Activated CD4-positive, alpha-beta memory T cell treated with anti-CD3 and anti-CD28 coated beads for 36 hours (primary cell): ENCODE measurements around the gene SMG6. TPM values are rescaled to one million over a fixed set of nuclear protein-coding genes. Genes with fewer than 3 reads are reported as not detected.
A peak's percentile ranks its signal among the peaks of the same experiment; 100 is the strongest.
"Not testable (repeated sequence)": the region's sequence is repeated elsewhere in the genome, so short reads cannot be mapped to it uniquely, and the experiment has no call there.

Experiments used
- CTCF ChIA-PET: fragments of 350-600 bp; sonication (Branson Sonifier 250); formaldehyde crosslinking; loops from one replicate; lab custom pipeline; 2021; ENCODE audit warnings: antibody characterized with exemption, inconsistent platforms; lab: Charles Lee
- POLR2A ChIA-PET: fragments of 350-600 bp; sonication (Branson Sonifier 250); formaldehyde crosslinking; loops from one replicate; lab custom pipeline; 2021; ENCODE audit warnings: antibody characterized with exemption; lab: Charles Lee
- DNase-seq: peaks from one replicate; pipeline ENCODE4 v3.0.0-alpha.2; 2020
- H3K27ac Mint-ChIP-seq: one replicate; pipeline ENCODE4 v1.8.0; 2021; ENCODE audit warnings: mixed read lengths
- H3K27me3 Mint-ChIP-seq: one replicate; pipeline ENCODE4 v1.8.0; 2021; ENCODE audit warnings: mixed read lengths
- H3K36me3 Mint-ChIP-seq: one replicate; pipeline ENCODE4 v1.8.0; 2021; ENCODE audit warnings: mixed read lengths
- H3K4me1 Mint-ChIP-seq: one replicate; pipeline ENCODE4 v1.8.0; 2021; ENCODE audit warnings: low read depth, mixed read lengths
- H3K4me3 Mint-ChIP-seq: one replicate; pipeline ENCODE4 v1.8.0; 2021; ENCODE audit warnings: mild to moderate bottlenecking, mixed read lengths
- H3K9me3 Mint-ChIP-seq: one replicate; pipeline ENCODE4 v1.8.0; 2021; ENCODE audit warnings: mixed read lengths
- intact Hi-C: fragments of 100-400 bp; cut with micrococcal nuclease; formaldehyde crosslinking; loops from one replicate; pipeline ENCODE4 v1.15.1; 2023
- total RNA-seq, 2 experiments: library from RNA; stranded (reverse); gene quantifications; one replicate each; pipeline ENCODE4 v1.2.3, GENCODE V29; 2021

Gene SMG6
- total RNA-seq, 2 experiments from 2014 or later, result 17.2 to 20.3 TPM

DNA sequence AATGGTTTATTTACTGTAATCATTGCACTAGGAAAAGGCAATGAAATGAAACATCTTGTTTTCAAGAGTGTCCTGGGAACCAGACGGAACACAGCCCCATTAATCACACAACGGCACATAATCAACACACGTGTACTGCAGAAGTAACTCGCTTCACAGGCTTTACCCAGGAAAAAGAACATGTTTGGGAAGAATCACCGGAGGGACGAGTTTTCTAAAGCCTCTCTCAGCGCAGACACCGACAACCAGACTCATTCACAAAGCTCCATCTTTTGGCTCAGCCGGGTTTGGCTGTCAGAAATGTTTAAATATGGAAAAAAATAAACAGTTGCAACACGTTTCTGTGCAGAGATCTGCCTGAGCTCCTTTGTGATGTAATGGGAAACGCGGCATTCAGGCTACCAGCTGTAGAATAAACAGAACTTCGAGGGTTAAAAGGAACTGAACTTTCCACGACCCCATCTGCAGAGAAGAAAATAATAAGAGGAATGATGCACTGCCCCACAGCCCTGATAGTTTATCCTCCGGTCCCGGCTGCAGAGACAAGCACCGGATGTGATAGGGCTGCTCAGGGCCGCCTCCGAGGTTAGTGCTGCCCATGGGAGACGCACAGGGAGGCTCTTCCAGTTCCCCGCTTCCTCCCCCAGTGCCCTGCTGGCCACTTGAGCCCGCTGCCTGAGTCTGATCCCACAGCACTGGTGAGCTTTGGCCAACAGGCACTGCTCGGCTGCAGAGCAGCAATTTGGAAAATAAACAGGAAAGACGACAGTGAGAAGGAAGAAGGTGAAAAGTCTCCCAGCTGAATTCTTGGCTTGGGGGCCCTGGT is 128.9 kb downstream of the SMG6 start:
- Mint-ChIP-seq H3K4me3 (no peak overlapping the region), H3K27me3 (no peaks in the 10 kb centered on the region), H3K4me1 (no peaks in the 10 kb centered on the region), H3K36me3 (peaks cover 12% of the 10 kb centered on the region), H3K9me3 (no peaks in the 10 kb centered on the region), H3K27ac (no peak overlapping the region)
- ChIA-PET CTCF (interaction anchor here (0.9 kb wide), 1 partner anchor 70 kb away, joined by 3 read pairs; no protein-coding TSS in a partner anchor), POLR2A (no interaction called here)
- intact Hi-C loops, result no loop called here
- DNase-seq, result no peak

DNA sequence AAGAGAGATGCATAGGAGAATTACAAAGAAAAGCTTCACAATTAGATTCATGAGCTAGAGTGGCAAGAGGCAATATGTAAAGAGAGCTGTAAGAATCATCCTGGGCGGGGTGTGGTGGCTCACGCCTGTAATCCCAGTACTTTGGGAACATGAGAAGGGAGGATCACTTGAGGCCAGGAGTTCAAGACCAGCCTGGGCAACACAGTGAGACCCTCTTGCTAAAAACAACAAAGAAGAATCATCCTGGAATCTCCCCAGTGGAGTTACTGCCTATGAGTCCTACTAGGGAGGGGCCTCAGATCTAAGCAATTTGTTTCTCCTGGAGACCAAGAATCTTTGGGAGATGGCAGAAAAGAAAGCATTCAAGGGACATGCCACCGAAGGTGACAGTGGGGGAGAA is 129.6 kb downstream of the SMG6 start:
- POLR2A ChIA-PET, result no interaction called here
- Mint-ChIP-seq H3K27ac (no peak overlapping the region), H3K27me3 (no peaks in the 10 kb centered on the region), H3K4me1 (no peaks in the 10 kb centered on the region), H3K9me3 (no peaks in the 10 kb centered on the region), H3K36me3 (peaks cover 17% of the 10 kb centered on the region), H3K4me3 (no peak overlapping the region)
- intact Hi-C loops, result no loop called here
- DNase-seq, result no peak
- CTCF ChIA-PET, result no interaction called here

DNA sequence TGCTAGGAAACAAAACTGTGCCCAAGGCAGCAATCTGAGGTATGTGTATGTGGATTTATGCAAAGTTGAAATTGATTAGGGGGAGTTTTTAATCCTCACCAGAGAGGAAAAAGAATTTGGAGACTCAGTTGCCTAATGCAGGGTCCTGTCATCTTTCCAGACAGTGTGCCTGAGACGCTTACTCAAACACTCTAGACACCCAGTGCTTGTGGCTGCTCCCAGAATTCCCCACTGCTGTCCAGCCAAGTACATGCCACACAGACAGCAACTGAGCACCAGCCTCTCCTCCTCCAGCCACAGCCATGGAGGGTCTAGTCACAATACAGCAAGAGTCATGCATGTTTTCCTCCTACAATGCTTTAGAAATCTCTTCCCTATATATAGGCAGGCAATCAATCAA is 130.6 kb downstream of the SMG6 start:
- CTCF ChIA-PET, result interaction anchor here (1.4 kb wide), 1 partner anchor 72 kb away, joined by 5 read pairs; no protein-coding TSS in a partner anchor
- POLR2A ChIA-PET, result no interaction called here
- H3K4me1 Mint-ChIP-seq, result no peaks in the 10 kb centered on the region
- no peaks in the 10 kb centered on the region for H3K9me3 Mint-ChIP-seq
- no peak overlapping the region for H3K27ac Mint-ChIP-seq
- H3K36me3 Mint-ChIP-seq, result peaks cover 17% of the 10 kb centered on the region
- no peak for DNase-seq
- intact Hi-C loops, result no loop called here
- H3K4me3 Mint-ChIP-seq, result no peak overlapping the region
- no peaks in the 10 kb centered on the region for H3K27me3 Mint-ChIP-seq

DNA sequence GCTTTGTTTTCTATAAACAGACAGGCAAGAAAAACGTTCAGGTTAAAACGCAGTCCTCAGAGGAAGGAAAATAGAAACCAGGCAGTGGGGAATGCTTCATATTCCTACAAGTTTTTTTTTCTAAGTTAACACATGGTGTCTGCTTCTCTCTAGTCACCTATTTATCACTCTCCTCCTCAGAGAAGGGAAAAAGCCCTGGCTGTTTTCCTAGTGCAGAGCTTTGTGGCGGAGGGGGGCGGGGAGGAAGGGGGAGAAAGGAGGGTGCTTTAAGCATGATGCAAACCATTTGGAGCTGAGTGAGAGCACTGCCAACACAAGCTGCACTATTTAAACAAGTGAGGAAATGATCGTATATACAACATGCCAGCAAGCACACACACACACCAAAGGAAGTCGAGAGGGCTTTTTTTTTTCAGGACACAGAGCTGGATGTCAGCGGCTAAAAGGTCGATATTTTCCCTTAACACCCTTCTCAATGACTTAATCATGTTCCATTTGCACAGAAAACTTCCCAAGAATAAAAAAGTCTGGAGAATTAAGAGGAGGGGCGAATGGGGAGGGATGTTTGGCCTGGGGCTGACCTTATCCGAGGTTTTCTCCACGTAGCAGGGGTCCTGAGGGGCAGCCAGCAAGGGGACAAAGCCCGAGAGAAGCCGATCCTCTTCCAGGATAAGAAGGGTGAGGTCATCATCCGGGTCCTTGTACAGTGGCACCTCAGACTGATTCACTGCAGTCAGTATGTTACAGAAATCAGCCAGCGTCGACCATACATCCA is 131.3 kb downstream of the SMG6 start:
- POLR2A ChIA-PET, result no interaction called here
- Mint-ChIP-seq H3K36me3 (peaks cover 17% of the 10 kb centered on the region), H3K27ac (no peak overlapping the region), H3K4me3 (no peak overlapping the region), H3K9me3 (no peaks in the 10 kb centered on the region), H3K4me1 (no peaks in the 10 kb centered on the region), H3K27me3 (no peaks in the 10 kb centered on the region)
- CTCF ChIA-PET, result interaction anchor here (1.4 kb wide), 1 partner anchor 73 kb away, joined by 5 read pairs; no protein-coding TSS in a partner anchor
- DNase-seq, result no peak
- intact Hi-C loops, result no loop called here

DNA sequence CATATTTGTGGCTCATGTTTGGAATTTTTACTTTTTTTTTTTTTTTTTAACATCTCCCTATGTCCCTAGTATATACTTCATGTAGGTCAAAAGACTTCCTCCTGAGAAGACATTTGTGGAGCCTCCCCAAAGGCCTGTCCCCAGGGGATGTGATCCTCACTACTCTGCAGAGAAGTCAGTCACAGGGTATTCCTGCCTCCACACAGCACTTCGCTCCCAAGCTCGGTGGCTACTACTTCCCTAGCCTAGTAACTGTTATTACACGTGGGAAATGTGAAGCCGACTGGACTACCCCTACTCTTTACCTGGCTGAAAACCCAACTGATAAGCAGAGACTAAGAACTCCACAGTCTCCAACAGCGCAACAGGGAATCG is 131.9 kb downstream of the SMG6 start:
- intact Hi-C loops, result no loop called here
- Mint-ChIP-seq H3K4me1 (no peaks in the 10 kb centered on the region), H3K36me3 (peaks cover 17% of the 10 kb centered on the region), H3K27me3 (no peaks in the 10 kb centered on the region), H3K4me3 (no peak overlapping the region), H3K9me3 (no peaks in the 10 kb centered on the region), H3K27ac (no peak overlapping the region)
- DNase-seq, result no peak
- ChIA-PET CTCF (interaction anchor here (1.4 kb wide), 1 partner anchor 73 kb away, joined by 5 read pairs; no protein-coding TSS in a partner anchor), POLR2A (no interaction called here)

DNA sequence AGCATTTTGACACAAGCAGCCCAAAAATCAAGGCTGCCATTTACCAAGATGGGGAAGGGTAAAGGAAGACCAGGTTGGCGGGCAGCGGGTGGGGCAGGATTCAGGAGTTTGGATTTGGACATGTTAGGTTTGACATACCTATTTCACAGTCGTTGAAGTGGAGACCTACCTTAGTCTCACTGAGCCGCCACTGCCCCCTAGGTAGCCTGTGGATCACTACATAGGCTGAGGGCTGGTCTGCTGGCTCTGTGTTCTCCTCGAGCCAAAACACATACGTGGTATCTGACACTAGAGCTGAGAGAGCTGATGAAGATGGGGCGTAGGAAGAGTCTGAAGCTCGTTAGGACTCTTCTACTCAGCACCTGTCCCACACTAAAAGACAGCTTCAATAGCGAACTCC is 133.6 kb downstream of the SMG6 start:
- H3K27ac Mint-ChIP-seq, result no peak overlapping the region
- H3K27me3 Mint-ChIP-seq, result no peaks in the 10 kb centered on the region

DNA sequence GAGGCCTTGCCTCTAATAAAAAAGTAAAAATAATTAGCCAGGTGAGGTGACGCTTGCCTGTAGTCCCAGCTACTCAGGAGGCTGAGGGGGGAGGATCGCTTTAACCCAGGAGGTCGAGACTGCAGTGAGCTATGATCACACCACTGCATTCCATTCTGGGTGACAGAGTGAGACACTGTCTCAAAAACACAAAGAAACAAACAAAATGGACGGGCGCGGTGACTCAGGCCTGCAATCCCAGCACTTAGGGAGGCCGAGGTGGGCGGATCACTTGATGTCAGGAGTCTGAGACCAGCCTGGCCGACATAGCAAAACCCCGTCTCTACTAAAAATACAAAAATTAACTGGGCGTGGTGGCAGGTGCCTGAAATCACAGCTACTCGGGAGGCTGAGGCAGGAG is 137.9 kb downstream of the SMG6 start:
- CTCF ChIA-PET, result interaction anchor here (1.2 to 2.1 kb wide), 2 partner anchors 79 to 111 kb away, joined by 3 to 15 read pairs; no protein-coding TSS in a partner anchor
- intact Hi-C loops, H3K27me3 Mint-ChIP-seq, H3K4me3 Mint-ChIP-seq, H3K4me1 Mint-ChIP-seq, DNase-seq, H3K9me3 Mint-ChIP-seq, H3K27ac Mint-ChIP-seq, POLR2A ChIA-PET: not testable (repeated sequence)
- peaks cover 10% of the 10 kb centered on the region for H3K36me3 Mint-ChIP-seq

More for the DNA sequence above, 133.6 kb downstream of the SMG6 start:
- no peak overlapping the region for H3K4me3 Mint-ChIP-seq
- H3K9me3 Mint-ChIP-seq, result no peaks in the 10 kb centered on the region
- H3K36me3 Mint-ChIP-seq, result peaks cover 17% of the 10 kb centered on the region
- no peaks in the 10 kb centered on the region for H3K4me1 Mint-ChIP-seq
- DNase-seq, result peak; percentile 40
- ChIA-PET POLR2A (no interaction called here), CTCF (interaction anchor here (0.8 to 2.0 kb wide), 4 partner anchors 8 to 112 kb away, joined by 3 to 5 read pairs (median 4); no protein-coding TSS in a partner anchor)
- intact Hi-C loops, result no loop called here

DNA sequence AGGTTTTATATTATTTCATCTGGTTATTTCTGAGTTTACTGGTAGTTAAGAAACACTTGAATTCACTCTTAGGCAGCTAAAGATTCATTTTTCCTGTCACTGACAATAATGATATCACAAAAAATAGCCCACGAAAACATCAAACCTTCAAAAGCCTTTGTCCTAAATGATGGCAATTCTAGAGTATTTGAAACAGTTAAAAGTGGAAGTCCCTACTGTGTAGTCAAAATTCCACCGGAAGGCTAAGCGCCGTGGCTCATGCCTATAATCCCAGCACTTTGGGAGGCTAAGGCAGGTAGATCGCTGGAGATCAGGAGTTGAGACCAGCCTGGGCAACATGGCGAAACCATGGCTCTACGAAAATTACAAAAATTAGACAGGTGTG is 145.2 kb downstream of the SMG6 start:
- peaks cover 12% of the 10 kb centered on the region for H3K36me3 Mint-ChIP-seq
- CTCF ChIA-PET, result interaction anchor here (0.6 to 1.6 kb wide), 3 partner anchors 23 to 86 kb away, joined by 4 to 5 read pairs (median 5); no protein-coding TSS in a partner anchor
- no peaks in the 10 kb centered on the region for H3K9me3 Mint-ChIP-seq
- peaks cover 11% of the 10 kb centered on the region for H3K4me1 Mint-ChIP-seq
- POLR2A ChIA-PET, result no interaction called here
- no peaks in the 10 kb centered on the region for H3K27me3 Mint-ChIP-seq
- intact Hi-C loops, result no loop called here
- H3K27ac Mint-ChIP-seq, result no peak overlapping the region
- no peak for DNase-seq
- H3K4me3 Mint-ChIP-seq, result no peak overlapping the region

DNA sequence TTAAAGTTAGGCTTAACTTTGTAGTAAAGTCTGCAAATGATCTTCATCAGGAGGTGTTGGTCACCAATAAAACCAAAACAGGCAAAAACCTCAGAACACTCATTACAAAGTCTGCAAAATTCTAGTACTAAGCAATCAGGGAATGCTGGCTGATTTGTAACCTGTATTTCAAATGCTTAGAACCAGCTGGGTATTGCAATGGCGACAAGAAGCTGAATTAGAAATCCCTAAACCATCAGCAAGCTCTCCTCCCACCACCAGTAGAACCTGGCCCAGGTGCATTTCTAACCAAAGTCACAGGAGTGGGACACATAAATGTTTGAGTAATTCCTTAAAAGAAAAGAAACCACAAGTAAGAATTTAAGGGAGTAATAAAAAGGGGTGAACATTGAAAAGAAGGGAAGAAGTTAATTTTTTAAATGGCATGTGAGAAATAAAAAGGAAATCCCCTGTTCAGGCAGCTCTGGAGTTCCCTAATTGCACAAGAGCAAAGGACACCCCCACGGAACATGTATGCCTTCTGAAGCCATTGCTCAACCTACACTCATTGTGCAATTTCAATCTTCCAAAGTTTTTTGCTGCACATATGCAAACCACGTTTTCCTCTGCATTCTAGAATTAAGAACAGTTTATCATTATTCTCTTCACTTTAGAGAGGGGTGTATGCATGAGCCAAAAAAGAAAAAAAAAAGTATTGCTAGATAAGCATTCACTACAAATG is 145.8 kb downstream of the SMG6 start:
- CTCF ChIA-PET, result interaction anchor here (0.6 to 1.6 kb wide), 4 partner anchors 24 to 102 kb away, joined by 3 to 5 read pairs (median 4); no protein-coding TSS in a partner anchor
- Mint-ChIP-seq H3K27ac (no peak overlapping the region), H3K36me3 (peaks cover 15% of the 10 kb centered on the region), H3K4me3 (no peak overlapping the region), H3K4me1 (peaks cover 11% of the 10 kb centered on the region), H3K27me3 (no peaks in the 10 kb centered on the region), H3K9me3 (no peaks in the 10 kb centered on the region)
- intact Hi-C loops, result no loop called here
- no peak for DNase-seq
- POLR2A ChIA-PET, result no interaction called here

DNA sequence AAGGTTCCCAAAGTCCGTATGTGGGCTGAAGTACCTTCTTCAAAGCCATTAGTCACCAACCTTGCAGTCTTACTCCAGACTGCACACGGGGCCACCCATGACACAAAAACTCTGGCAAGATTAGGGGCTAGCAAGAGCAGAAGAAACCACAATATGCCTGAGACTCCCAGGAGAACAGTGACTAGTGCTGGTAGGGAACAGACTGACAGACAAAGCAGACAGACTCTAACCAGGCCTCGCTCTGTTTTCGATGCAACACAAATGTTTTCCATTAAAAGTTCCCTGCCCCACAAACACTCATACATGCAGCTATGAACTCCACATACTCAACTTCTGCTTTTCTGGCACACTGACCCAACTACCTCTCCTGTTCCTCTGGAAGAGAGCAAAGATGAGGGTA is 146.5 kb downstream of the SMG6 start:
- Mint-ChIP-seq H3K4me1 (peaks cover 11% of the 10 kb centered on the region), H3K4me3 (no peak overlapping the region), H3K27me3 (no peaks in the 10 kb centered on the region), H3K27ac (no peak overlapping the region), H3K9me3 (no peaks in the 10 kb centered on the region), H3K36me3 (peaks cover 15% of the 10 kb centered on the region)
- CTCF ChIA-PET, result interaction anchor here (0.8 to 1.6 kb wide), 2 partner anchors 88 to 101 kb away, joined by 3 to 5 read pairs; no protein-coding TSS in a partner anchor
- no peak for DNase-seq
- POLR2A ChIA-PET, result no interaction called here
- intact Hi-C loops, result no loop called here

DNA sequence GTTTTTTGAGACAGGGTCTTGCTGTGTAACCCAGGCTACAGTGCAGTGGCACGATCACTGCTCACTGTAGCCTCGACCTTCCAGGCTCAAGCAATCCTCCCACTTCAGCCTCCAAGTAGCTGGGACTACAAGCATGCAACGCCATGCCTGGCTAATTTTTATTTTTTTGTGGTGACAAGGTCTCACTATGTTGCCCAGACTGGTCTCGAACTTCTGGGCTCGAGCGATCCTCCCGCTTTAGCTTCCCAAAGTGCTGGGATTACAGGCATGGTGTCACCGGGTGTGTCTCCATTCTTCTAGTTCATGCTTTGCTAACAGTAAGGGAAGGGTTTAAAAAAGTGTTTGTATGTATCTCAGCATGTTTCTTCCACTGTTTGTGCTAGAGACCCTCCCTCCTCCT is 146.9 kb downstream of the SMG6 start:
- intact Hi-C loops, result no loop called here

More for the DNA sequence above, 146.9 kb downstream of the SMG6 start:
- Mint-ChIP-seq H3K9me3 (no peaks in the 10 kb centered on the region), H3K4me1 (peaks cover 11% of the 10 kb centered on the region), H3K36me3 (peaks cover 15% of the 10 kb centered on the region), H3K4me3 (no peak overlapping the region), H3K27ac (no peak overlapping the region), H3K27me3 (no peaks in the 10 kb centered on the region)
- ChIA-PET POLR2A (no interaction called here), CTCF (interaction anchor here (0.9 to 1.6 kb wide), 2 partner anchors 88 to 102 kb away, joined by 3 to 5 read pairs; no protein-coding TSS in a partner anchor)
- DNase-seq, result no peak
